Subcutaneous adipose tissue (tissue), 4 donors: ENCODE results near the gene ERC2. TPM values are rescaled to one million over a fixed set of nuclear protein-coding genes. Genes with fewer than 3 reads are reported as not detected.

Experiments
- total RNA-seq, 4 donors: library from RNA; depleted of rRNA; stranded (reverse); fragments of >200 nt; gene quantifications; one replicate each; pipeline ENCODE4 v1.1.0, GENCODE V29; 2016
- TF ChIP-seq, protein P1 (sequence below): fragments of 450-650 bp; IDR thresholded peaks from one replicate; pipeline ENCODE4 v1.5.1; 2016; ENCODE audit warnings: low read depth, mild to moderate bottlenecking, control low read depth, antibody characterized with exemption, moderate library complexity

ERC2 gene
- total RNA-seq, 4 donors from 2014 or later, result 1.1 TPM; not detected in 3

DNA sequence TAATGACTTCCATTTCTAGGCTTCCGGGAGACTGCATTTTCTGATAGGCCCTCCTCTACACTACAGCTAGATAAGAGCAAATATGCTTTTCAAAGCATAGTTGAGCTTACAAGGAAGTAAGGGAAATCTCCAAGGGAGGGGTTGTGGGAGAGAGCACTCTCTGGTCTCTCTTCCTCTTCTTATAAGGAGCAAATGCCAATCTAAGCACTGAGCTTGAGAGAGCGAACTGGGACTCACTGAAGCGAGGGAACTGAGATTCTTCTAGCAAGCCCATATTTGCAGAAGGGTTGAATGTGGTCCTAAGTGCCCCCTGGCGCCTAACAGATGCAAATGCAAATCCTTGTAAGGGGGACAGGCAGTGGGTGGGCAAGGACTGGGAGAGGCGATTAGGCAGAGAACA lies 164.8 kb downstream of the ERC2 start:
- TF ChIP-seq, protein P1, sequence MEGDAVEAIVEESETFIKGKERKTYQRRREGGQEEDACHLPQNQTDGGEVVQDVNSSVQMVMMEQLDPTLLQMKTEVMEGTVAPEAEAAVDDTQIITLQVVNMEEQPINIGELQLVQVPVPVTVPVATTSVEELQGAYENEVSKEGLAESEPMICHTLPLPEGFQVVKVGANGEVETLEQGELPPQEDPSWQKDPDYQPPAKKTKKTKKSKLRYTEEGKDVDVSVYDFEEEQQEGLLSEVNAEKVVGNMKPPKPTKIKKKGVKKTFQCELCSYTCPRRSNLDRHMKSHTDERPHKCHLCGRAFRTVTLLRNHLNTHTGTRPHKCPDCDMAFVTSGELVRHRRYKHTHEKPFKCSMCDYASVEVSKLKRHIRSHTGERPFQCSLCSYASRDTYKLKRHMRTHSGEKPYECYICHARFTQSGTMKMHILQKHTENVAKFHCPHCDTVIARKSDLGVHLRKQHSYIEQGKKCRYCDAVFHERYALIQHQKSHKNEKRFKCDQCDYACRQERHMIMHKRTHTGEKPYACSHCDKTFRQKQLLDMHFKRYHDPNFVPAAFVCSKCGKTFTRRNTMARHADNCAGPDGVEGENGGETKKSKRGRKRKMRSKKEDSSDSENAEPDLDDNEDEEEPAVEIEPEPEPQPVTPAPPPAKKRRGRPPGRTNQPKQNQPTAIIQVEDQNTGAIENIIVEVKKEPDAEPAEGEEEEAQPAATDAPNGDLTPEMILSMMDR, result no peak

DNA sequence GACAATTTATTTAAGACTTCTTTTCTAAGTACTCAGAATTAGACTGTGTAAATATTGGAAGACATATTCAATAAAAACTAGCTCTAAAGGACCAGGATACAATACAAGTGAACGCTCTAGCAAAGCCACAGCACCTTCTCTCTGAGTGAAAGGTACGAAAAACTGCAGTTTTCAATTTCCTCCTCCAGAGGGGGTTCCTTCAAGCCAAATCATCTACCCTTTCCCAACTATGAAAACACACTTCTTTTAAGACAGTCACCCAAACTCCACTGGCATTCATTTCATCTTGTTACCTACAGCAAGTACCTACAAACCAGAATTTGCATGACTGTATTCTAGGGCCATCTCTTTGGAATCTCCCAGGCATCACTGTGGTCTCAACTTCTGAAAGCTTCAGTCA lies 165.8 kb downstream of the ERC2 start:
- TF ChIP-seq, protein P1, result no peak

DNA sequence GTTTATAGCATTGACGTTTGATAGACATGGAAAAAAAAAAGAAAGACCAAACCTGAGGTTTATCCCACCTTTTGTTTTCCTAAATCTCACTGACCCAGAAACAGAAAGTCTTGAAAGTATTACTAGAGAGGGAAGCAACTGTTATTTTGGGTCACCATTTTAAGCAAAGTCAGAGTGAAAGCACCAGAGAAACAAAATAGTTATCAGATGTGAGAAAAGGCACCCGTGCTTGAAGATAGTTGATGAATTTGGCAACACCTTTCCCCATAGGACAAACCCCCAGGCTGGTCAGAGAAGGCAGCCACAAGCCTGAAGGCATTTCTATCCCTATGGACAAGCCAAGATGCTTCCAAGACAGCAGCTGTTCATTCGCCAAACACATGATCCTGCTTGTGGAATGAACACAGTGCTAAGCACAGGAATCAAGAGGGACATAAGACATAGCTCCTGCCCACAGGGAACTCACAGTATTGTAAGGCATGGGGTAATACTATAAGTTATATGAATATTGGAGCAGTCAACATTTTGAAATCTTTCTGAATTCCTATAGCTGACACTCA lies 170.9 kb downstream of the ERC2 start:
- TF ChIP-seq, protein P1, result no peak

DNA sequence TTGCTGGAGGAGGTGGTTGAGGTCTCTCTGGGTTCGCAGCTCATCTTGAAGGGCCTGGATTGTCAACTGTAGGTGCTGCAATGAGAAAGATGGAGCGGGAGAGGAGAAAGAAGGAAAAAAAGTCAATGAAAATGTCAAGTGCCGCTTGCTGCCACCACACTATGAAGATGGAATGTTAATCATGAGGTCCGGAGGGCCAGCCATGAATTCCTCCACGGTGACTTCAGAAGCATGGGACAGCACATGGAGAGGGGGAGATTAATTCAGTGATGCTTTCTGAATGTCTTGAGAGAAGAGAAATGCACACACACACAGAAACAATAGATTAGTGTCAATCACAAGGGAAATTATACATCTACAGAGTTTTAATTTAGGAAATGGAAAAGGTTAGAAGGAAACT lies 171.9 kb downstream of the ERC2 start:
- TF ChIP-seq, protein P1, result no peak

DNA sequence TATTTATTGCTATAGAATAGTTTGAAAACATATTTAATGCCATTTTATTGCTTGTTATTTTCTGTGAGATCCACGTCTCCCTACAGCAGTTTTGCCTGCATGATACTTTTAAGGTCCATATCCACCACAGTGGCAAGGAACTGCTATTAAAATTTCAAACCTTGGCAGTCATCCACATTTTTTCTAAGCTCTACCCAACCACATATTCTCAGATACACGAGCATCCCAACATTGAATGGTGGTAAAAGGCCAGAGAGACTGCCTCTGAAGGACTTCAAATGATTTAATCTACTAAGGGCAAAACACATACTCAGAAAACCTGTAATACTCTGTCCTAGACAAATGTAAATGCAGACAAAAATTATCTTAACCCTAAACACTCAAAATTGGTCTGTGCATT lies 173.1 kb downstream of the ERC2 start:
- TF ChIP-seq, protein P1, result no peak

DNA sequence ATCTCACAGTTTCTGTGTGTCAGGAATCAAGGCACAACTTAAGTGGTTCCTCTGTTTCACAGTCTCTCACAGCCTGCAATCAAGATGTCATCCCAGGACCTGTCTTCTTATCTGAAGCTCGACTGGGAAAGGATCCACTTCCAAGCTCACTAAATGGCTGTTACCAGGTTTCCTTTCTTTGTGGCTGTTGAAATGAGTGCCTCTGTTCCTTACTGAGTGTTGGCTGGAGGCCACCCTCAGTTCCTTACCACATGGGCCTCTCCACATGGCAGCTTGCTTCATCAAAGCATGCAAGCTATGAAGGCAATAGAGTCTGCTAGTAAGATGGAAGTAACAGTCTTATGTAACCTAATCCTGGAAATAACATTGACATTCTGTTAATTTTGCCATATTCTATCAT lies 174.0 kb downstream of the ERC2 start:
- TF ChIP-seq, protein P1, result no peak

DNA sequence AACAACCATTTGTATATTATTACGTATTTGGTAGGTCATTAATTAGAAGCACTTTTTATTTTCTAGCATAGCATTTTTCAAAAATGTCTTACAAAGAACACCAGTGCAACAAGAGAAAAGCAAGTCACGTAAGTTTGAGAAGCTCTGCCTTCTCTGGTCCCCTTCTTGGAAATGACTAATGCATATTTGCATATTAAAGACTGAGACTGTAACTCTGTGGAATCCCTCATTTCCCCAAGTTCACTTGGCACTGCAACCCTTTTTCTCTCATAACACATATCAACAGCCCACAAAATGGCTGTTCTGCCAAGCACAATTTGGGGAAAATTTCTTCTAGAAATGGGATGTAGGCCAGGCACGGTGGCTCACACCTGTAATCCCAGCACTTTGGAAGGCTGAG lies 176.3 kb downstream of the ERC2 start:
- TF ChIP-seq, protein P1, result no peak
